WI38 (cell line): ENCODE data around the gene BICDL1.

Experiments
- H3K4me3 ChIP-seq: 2 replicates; pipeline ENCODE4 v1.5.1; 2011; ENCODE audit warnings: low read depth, mild to moderate bottlenecking, control low read depth, low read length
- TF ChIP-seq, protein P1 (sequence below): IDR thresholded peaks from 2 replicates; pipeline ENCODE4 v1.5.1; 2012; ENCODE audit warnings: low read depth, mild to moderate bottlenecking, control low read depth, low read length

Gene BICDL1

DNA sequence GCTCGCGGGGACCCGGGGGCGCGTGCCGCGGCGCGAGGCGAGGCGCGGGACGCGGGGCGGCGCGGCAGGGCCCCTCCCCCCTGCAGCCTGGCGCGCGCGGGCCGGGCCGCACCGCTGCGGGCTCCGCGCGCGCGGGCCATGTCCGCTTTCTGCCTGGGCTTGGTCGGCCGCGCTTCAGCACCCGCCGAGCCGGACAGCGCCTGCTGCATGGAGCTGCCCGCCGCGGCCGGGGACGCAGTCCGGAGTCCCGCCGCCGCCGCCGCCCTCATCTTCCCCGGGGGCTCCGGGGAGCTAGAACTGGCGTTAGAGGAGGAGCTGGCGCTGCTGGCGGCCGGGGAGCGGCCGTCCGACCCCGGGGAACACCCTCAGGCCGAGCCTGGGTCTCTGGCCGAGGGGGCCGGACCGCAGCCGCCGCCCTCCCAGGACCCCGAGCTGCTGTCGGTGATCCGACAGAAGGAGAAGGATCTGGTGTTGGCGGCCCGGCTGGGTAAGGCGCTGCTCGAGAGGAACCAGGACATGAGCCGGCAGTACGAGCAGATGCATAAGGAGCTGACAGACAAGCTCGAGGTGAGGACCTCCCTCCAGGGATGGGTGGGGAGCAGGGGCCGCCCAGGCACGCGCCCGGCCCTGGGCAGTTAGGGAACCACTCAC lies 820 bp downstream of the BICDL1 start:
- TF ChIP-seq, protein P1, sequence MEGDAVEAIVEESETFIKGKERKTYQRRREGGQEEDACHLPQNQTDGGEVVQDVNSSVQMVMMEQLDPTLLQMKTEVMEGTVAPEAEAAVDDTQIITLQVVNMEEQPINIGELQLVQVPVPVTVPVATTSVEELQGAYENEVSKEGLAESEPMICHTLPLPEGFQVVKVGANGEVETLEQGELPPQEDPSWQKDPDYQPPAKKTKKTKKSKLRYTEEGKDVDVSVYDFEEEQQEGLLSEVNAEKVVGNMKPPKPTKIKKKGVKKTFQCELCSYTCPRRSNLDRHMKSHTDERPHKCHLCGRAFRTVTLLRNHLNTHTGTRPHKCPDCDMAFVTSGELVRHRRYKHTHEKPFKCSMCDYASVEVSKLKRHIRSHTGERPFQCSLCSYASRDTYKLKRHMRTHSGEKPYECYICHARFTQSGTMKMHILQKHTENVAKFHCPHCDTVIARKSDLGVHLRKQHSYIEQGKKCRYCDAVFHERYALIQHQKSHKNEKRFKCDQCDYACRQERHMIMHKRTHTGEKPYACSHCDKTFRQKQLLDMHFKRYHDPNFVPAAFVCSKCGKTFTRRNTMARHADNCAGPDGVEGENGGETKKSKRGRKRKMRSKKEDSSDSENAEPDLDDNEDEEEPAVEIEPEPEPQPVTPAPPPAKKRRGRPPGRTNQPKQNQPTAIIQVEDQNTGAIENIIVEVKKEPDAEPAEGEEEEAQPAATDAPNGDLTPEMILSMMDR, result no peak
- 0 out of 2 replicates have a peak overlapping the region, but pooled peaks have one; percentile 17 for H3K4me3 ChIP-seq

DNA sequence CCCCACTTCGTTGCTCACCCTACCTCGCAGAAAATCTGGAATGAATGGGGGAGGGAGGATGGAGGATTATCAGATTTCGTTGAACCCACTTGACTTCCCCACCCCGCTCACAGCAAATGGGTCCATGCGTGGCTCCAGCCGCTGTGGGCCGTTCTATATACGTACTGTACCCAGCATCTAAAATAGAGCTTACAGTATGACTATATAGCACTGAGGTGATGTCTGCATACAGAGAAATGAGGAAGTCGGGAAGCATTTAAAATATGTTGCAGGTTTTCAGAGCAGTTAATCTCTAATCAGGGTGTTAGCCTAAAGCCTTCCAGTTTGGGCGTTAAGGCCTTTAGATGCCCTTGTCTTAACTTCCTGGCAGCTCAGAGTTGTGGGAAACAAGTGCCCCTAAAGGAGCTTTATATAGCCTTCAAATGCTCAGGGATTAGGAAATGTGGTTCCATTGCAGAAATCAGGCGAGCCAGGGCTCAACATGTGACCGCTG lies 1.4 kb downstream of the BICDL1 start:
- H3K4me3 ChIP-seq, result no peak overlapping the region
- TF ChIP-seq, protein P1, result no peak

DNA sequence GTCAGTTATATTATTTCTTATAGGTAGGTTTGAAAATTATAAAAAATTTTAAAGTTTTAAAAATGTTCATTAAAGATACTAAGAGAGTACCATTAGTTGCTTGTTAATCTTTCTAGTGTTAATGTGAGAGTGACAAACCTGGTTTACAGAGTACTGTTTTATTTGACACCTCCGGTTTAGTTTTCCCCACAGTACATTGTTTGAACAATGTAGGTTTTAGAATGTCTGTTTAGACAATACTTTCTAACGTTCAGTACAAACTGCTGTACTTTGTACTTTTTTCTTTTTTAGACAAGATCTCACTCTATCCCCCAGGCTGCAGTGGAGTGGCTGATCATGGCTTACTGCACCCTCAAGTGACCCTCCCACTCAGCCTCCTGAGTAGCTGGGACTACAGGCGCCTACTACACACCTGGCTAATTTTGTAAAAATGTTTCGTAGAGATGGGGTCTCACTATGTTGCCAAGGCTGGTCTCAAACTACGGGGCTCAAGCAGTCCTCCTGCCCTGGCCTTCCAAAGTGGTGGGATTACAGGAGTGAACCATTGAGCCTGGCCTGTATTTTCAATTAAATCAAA lies 3.2 kb downstream of the BICDL1 start:
- H3K4me3 ChIP-seq, result no peak overlapping the region
- TF ChIP-seq, protein P1, result no peak

DNA sequence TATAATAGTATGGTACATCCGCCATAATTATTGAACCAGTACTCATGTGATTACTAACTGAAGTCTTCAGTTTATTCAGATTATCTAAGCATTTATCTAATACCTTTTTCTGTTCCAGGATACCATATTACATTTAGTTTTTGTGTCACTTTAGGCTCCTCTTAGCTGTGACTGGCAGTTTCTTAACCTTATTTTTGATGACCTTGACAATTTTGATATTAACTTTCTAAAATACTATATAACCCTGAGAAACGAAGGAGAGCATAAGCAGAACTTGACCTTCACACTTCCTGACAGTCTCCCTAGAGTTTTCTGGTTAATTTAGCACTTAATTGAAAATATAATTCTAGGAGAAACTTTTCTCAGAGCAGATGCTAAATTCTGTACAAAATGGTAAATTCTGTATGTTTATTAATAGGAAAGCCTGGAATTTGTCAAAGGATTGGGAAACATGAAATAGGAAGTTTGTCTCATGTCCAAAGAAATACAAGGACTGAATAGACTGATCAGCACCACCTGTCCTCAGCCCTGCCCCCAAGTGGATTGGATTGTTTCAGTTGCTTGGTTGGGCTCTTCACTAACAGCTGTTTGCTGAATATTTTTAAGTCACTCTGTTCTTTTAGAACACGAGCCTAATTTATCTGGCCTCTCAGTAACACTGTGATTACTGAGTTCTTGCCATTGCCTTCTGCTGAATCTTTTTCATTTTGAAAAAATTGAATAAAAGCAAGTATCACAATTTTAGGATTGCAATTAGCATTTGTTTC lies 6.0 kb downstream of the BICDL1 start:
- H3K4me3 ChIP-seq, result no peak overlapping the region
- TF ChIP-seq, protein P1, result no peak

DNA sequence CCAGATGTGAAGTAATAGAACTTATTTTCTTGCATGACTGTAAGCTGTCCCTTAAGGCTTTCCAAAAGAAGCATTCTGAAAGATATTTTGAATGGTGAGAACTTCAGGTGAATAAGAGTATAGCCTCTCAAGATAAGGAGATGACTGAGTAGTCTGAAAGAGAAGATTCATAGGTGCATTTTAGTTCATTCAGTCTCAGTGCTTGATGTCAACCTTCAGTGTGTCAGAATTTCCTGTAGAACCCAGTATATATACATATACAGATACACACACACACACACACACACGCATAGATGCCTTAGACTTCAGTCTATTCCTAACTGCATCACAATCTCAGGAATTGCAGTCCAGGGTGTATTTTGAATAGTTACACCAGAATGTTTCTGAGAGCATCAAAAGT lies 7.4 kb downstream of the BICDL1 start:
- H3K4me3 ChIP-seq, result no peak overlapping the region
- TF ChIP-seq, protein P1, result no peak

DNA sequence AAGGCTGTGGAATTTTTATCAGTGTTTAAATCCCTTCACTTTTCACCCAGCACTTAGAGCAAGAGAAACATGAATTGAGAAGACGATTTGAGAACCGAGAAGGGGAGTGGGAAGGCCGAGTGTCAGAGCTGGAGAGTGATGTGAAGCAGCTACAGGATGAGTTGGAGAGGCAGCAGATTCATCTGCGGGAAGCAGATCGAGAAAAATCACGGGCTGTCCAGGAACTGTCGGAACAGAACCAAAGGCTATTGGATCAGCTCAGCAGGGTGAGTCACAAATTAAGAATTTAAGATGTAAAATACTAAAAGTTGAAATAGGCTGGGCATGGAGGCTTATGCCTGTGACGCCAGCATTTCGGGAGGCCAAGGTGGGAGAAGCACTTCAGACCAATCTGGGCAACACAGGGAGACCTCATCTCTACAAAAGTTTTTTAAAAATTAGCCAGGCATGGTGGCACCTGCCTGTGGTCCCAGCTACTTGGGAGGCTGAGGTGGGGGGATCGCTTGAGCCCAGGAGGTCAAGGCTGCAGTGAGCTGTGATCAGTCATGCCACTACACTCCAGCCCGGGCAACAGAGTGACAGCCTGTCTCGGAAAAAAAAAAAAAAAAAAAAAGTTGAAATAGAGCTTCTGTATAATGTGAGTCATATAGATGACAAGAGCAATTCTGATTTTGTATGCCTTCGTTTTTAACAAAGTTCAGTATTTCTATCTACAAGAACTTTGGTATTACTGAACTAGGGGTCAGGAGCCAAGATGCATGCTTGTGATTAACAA lies 9.6 kb downstream of the BICDL1 start:
- TF ChIP-seq, protein P1, result no peak
- no peak overlapping the region for H3K4me3 ChIP-seq
